DND-41 (cell line): ENCODE measurements around the gene FAM83E.

ENCODE experiments used
- ATAC-seq: fragments of 200-7000 bp; cut with Tn5 transposase; 3 replicates; pipeline ENCODE4 v1.9.1; 2021; ENCODE audit warnings: low read depth; ENCODE audit not compliant: insufficient read depth
- DNase-seq: peaks from one replicate; pipeline ENCODE4 v3.0.0-alpha.2; 2020
- H2AFZ ChIP-seq: 2 replicates; pipeline ENCODE4 v1.6.0; 2012; ENCODE audit warnings: low read depth, low read length
- H3K27ac ChIP-seq: 2 replicates; pipeline ENCODE4 v1.5.1; 2012; ENCODE audit warnings: low read length, inconsistent platforms
- H3K27me3 ChIP-seq: fragments of 200-600 bp; sonication (generic); 2 replicates; pipeline ENCODE4 v1.6.0; 2012; ENCODE audit warnings: low read length, mild to moderate bottlenecking, inconsistent platforms; ENCODE audit not compliant: insufficient read depth, poor library complexity
- H3K36me3 ChIP-seq: 2 replicates; pipeline ENCODE4 v1.5.1; 2012; ENCODE audit warnings: low read length, inconsistent platforms; ENCODE audit not compliant: insufficient read depth
- H3K4me1 ChIP-seq: 2 replicates; pipeline ENCODE4 v1.5.1; 2012; ENCODE audit warnings: mild to moderate bottlenecking, low read length; ENCODE audit not compliant: insufficient read depth
- H3K4me2 ChIP-seq: 2 replicates; pipeline ENCODE4 v1.6.0; 2012; ENCODE audit warnings: mild to moderate bottlenecking, moderate library complexity, low read length, inconsistent platforms; ENCODE audit not compliant: insufficient read depth
- H3K4me3 ChIP-seq, 2 experiments: fragments of 200-600 bp in 1 of 2; shearing (Covaris generic) in 1 of 2; 2 replicates each; pipeline ENCODE4 v1.5.1; 2012 to 2016; ENCODE audit warnings: inconsistent platforms in 2 of 2, low read length in 2 of 2, mild to moderate bottlenecking in 2 of 2, low read depth in 1 of 2, moderate library complexity in 1 of 2
- H3K79me2 ChIP-seq: 2 replicates; pipeline ENCODE4 v1.6.0; 2012; ENCODE audit warnings: low read length, inconsistent platforms; ENCODE audit not compliant: insufficient read depth
- H3K9ac ChIP-seq: 2 replicates; pipeline ENCODE4 v1.6.0; 2012; ENCODE audit warnings: low read depth, mild to moderate bottlenecking, inconsistent platforms, low read length, moderate library complexity
- H3K9me3 ChIP-seq: 2 replicates; pipeline ENCODE4 v1.5.1; 2012; ENCODE audit warnings: low read length, moderate library complexity, mild to moderate bottlenecking, inconsistent platforms; ENCODE audit not compliant: insufficient read depth, severe bottlenecking
- H4K20me1 ChIP-seq: 2 replicates; pipeline ENCODE4 v1.6.0; 2012; ENCODE audit warnings: low read length; ENCODE audit not compliant: insufficient read depth
- EZH2 ChIP-seq: IDR thresholded peaks from 3 replicates; pipeline ENCODE4 v1.6.1; 2012; ENCODE audit warnings: borderline replicate concordance, low read depth, mild to moderate bottlenecking, moderate library complexity, low read length, inconsistent platforms; ENCODE audit not compliant: severe bottlenecking
- TF ChIP-seq, protein P1 (sequence below): IDR thresholded peaks from 2 replicates; pipeline ENCODE4 v1.5.1; 2012; ENCODE audit warnings: borderline replicate concordance, low read length, moderate library complexity, mild to moderate bottlenecking; ENCODE audit not compliant: poor library complexity, severe bottlenecking; ENCODE audit errors: extremely low read depth

FAM83E gene

DNA sequence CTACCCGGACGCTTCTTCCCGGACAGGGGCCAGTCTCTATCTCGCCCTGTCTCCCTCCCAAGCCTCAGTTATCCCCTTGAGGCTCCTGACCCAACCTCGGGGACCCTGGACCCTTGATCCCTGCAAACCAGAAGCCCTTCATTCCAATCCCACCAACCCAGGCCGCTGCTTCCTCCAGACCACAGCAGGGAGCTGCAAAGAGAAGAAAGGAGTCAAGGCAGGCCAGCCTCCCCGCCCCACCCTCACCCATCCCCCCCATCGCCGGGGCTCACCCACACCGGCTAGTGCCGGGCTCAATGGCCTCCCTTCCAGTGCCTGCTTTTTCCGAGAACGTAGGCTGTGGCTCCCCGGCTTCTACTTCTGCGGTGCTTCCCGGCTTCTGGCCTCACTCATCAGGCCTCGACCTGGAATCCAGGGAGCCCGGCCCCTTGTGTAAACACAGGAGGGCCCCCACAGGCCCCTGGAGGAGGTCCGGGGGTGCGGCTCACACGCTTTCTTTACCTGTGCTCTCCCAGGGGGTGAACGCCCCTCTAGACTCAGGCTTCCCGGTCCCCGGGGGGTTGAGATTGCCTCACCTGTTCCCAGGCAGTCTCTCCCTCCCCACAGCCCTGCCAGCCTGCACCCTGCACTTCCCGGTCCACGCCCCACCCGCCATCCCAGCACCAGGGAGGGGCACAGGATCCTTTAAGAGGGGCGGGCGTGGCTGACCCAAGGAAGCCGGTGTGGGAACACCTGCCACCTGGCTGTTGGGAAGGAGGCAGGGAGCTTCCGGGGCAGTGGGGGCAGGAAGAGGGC is at the start of gene FAM83E:
TSS of gene FAM83E (minus strand) at position 641 of the 795 bp plus-strand sequence. CDS start 1,704 bp downstream, outside the sequence.
- Histone ChIP-seq H3K4me2 (no peak within 1 kb of the TSS), H3K4me3 (no peak within 1 kb of the TSS)
- no peak for DNase-seq

DNA sequence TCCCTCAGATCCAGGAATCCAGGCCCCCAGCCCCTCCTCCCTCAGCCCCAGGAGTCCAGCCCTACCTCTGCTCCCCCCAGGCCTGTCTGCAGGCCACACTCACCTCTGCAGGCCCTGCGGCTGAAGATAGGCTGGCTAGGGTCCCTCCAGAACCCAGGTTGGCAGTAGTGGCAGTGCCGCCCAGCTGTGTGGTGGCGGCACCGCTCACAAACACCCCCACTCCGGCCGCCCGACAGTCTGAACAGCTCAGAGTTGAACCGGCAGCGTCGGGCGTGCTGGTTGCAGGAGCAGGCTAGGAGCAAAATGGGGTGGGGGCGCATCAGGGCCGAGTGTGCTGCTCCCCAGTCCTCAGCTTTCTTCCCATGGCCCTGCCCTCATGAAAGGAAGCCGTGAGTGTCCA is 49.6 kb upstream of the FAM83E start:
- no peak overlapping the region for H3K9ac ChIP-seq
- no peaks in the 10 kb centered on the region for H3K36me3 ChIP-seq
- no peak overlapping the region for H3K4me3 ChIP-seq
- peaks cover 20% of the 10 kb centered on the region for H3K4me1 ChIP-seq
- DNase-seq = no peak
- no peaks in the 10 kb centered on the region for H3K9me3 ChIP-seq
- H3K79me2 ChIP-seq = no peaks in the 10 kb centered on the region
- H4K20me1 ChIP-seq = no peaks in the 10 kb centered on the region
- no peak overlapping the region for H3K4me2 ChIP-seq
- no peak overlapping the region for H2AFZ ChIP-seq
- no peak overlapping the region for H3K27ac ChIP-seq
- no peaks in the 10 kb centered on the region for H3K27me3 ChIP-seq
- TF ChIP-seq, protein P1, sequence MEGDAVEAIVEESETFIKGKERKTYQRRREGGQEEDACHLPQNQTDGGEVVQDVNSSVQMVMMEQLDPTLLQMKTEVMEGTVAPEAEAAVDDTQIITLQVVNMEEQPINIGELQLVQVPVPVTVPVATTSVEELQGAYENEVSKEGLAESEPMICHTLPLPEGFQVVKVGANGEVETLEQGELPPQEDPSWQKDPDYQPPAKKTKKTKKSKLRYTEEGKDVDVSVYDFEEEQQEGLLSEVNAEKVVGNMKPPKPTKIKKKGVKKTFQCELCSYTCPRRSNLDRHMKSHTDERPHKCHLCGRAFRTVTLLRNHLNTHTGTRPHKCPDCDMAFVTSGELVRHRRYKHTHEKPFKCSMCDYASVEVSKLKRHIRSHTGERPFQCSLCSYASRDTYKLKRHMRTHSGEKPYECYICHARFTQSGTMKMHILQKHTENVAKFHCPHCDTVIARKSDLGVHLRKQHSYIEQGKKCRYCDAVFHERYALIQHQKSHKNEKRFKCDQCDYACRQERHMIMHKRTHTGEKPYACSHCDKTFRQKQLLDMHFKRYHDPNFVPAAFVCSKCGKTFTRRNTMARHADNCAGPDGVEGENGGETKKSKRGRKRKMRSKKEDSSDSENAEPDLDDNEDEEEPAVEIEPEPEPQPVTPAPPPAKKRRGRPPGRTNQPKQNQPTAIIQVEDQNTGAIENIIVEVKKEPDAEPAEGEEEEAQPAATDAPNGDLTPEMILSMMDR = no peak
- no peak for TF ChIP-seq EZH2
- no peak for ATAC-seq

More for the DNA sequence above, at the start of gene FAM83E:
- Histone ChIP-seq H3K36me3 (peaks cover 41% of the 10 kb centered on the region), H4K20me1 (peaks cover 50% of the 10 kb centered on the region), H3K79me2 (peaks cover 39% of the 10 kb centered on the region), H3K9me3 (no peaks in the 10 kb centered on the region), H3K27me3 (no peaks in the 10 kb centered on the region), H3K9ac (no peak within 1 kb of the TSS), H3K4me1 (peaks cover 24% of the 10 kb centered on the region), H3K27ac (no peak within 1 kb of the TSS), H2AFZ (no peak within 1 kb of the TSS)
- no peak for TF ChIP-seq EZH2
- TF ChIP-seq, protein P1 = no peak
- no peak for ATAC-seq

- Histone ChIP-seq H2AFZ (no peak overlapping the region), H3K4me2 (no peak overlapping the region), H3K4me3 (no peak overlapping the region), H3K36me3 (no peaks in the 10 kb centered on the region), H3K79me2 (no peaks in the 10 kb centered on the region), H3K27me3 (no peaks in the 10 kb centered on the region), H3K9ac (no peak overlapping the region), H3K4me1 (peaks cover 20% of the 10 kb centered on the region), H3K9me3 (no peaks in the 10 kb centered on the region), H4K20me1 (no peaks in the 10 kb centered on the region), H3K27ac (no peak overlapping the region)
- no peak for DNase-seq
- TF ChIP-seq EZH2 = no peak
- TF ChIP-seq, protein P1 = no peak
- ATAC-seq = no peak
Observed at GRCh38 chr19:48663667-48664066, 48.8 kb upstream of the FAM83E start.
